IMR-90 (cell line): ENCODE results near the gene MCTP1. TPM values are rescaled to one million over a fixed set of nuclear protein-coding genes. Genes with fewer than 3 reads are reported as not detected.

Experiments used
- ATAC-seq: fragments of 200-7000 bp; cut with Tn5 transposase; 2 replicates; pipeline ENCODE4 v1.9.1; 2020; ENCODE audit warnings: low read depth, mild to moderate bottlenecking, moderate library complexity
- BruUV-seq: library from RNA; stranded (reverse); fragments of 400-500 nt; replicated peaks from 2 replicates; lab custom pipeline; 2021; lab: Mats Ljungman, UMichigan
- CTCF ChIA-PET: fragments of 300-600 bp; formaldehyde crosslinking; extraction: SDS; loops from one replicate; lab custom pipeline; 2021; ENCODE audit warnings: antibody characterized with exemption; lab: Yijun Ruan, JAX
- POLR2A ChIA-PET: fragments of 300-600 bp; sonication (Branson Sonifier 250); formaldehyde crosslinking; loops from one replicate; lab custom pipeline; 2022; ENCODE audit warnings: antibody characterized with exemption; ENCODE audit not compliant: unreplicated experiment; lab: Charles Lee
- DNase-seq: peaks from one replicate; pipeline ENCODE4 v3.0.0; 2013
- H2AFZ ChIP-seq: replicated peaks from 2 replicates; pipeline ENCODE3; 2013; ENCODE audit warnings: low read length, mild to moderate bottlenecking; ENCODE audit not compliant: poor library complexity
- H2AK5ac ChIP-seq: 2 replicates; pipeline ENCODE4 v1.6.1; 2013; ENCODE audit warnings: low read depth, low read length, inconsistent platforms
- H2AK9ac ChIP-seq: replicated peaks from 2 replicates; pipeline ENCODE3; 2013; ENCODE audit warnings: mild to moderate bottlenecking, low read depth, low read length, moderate library complexity; ENCODE audit not compliant: poor library complexity
- H2BK120ac ChIP-seq: 2 replicates; pipeline ENCODE4 v1.6.1; 2013; ENCODE audit warnings: low read depth, low read length, inconsistent platforms
- H2BK15ac ChIP-seq: 3 replicates; pipeline ENCODE4 v1.6.1; 2013; ENCODE audit warnings: low read depth, low read length, inconsistent platforms
- H2BK20ac ChIP-seq: 2 replicates; pipeline ENCODE4 v1.6.1; 2013; ENCODE audit warnings: low read depth, mild to moderate bottlenecking, inconsistent platforms, low read length, moderate library complexity
- H2BK5ac ChIP-seq: 2 replicates; pipeline ENCODE4 v1.6.1; 2013; ENCODE audit warnings: mild to moderate bottlenecking, low read depth, low read length, inconsistent platforms; ENCODE audit not compliant: poor library complexity, severe bottlenecking
- H3K14ac ChIP-seq: replicated peaks from 2 replicates; pipeline ENCODE4 v1.6.1; 2013; ENCODE audit warnings: low read depth, low read length, inconsistent platforms
- H3K18ac ChIP-seq: 2 replicates; pipeline ENCODE4 v1.6.1; 2013; ENCODE audit warnings: low read depth, low read length, control low read depth
- H3K23ac ChIP-seq: 2 replicates; pipeline ENCODE4 v1.6.1; 2013; ENCODE audit warnings: low read depth, low read length, inconsistent platforms
- H3K27ac ChIP-seq: 2 replicates; pipeline ENCODE4 v1.5.1; 2013; ENCODE audit warnings: mild to moderate bottlenecking, control low read depth, low read length; ENCODE audit not compliant: insufficient read depth
- H3K27me3 ChIP-seq: 2 replicates; pipeline ENCODE4 v1.6.1; 2013; ENCODE audit warnings: low read length; ENCODE audit not compliant: control insufficient read depth, insufficient read depth
- H3K36me3 ChIP-seq: 2 replicates; pipeline ENCODE4 v1.6.1; 2013; ENCODE audit warnings: low read length, mixed read lengths; ENCODE audit not compliant: control insufficient read depth, insufficient read depth
- H3K4ac ChIP-seq: 2 replicates; pipeline ENCODE4 v1.6.1; 2013; ENCODE audit warnings: low read depth, low read length, inconsistent platforms
- H3K4me1 ChIP-seq: 2 replicates; pipeline ENCODE4 v1.6.1; 2013; ENCODE audit warnings: low read length, mixed read lengths; ENCODE audit not compliant: control insufficient read depth, insufficient read depth
- H3K4me2 ChIP-seq: 2 replicates; pipeline ENCODE4 v1.6.1; 2013; ENCODE audit warnings: low read depth, mild to moderate bottlenecking, control low read depth, low read length, moderate library complexity
- H3K4me3 ChIP-seq: 2 replicates; pipeline ENCODE4 v1.5.1; 2013; ENCODE audit warnings: low read depth, mild to moderate bottlenecking, control low read depth, low read length, moderate library complexity; ENCODE audit not compliant: insufficient read depth
- H3K56ac ChIP-seq: 2 replicates; pipeline ENCODE4 v1.6.1; 2013; ENCODE audit warnings: low read length, inconsistent platforms; ENCODE audit not compliant: insufficient read depth; ENCODE audit errors: extremely low read depth
- H3K79me1 ChIP-seq, 2 experiments: 2 replicates each; pipeline ENCODE4 v1.6.1; 2013; ENCODE audit warnings: low read length in 2 of 2, inconsistent platforms in 1 of 2, low read depth in 1 of 2
- H3K9ac ChIP-seq: 2 replicates; pipeline ENCODE4 v1.6.1; 2013; ENCODE audit warnings: low read depth, low read length, control low read depth
- H3K9me1 ChIP-seq: 2 replicates; pipeline ENCODE4 v1.6.1; 2013; ENCODE audit warnings: low read length, inconsistent platforms; ENCODE audit not compliant: insufficient read depth
- H3K9me3 ChIP-seq: 2 replicates; pipeline ENCODE4 v1.6.1; 2013; ENCODE audit warnings: low read length; ENCODE audit not compliant: control insufficient read depth, insufficient read depth
- H4K20me1 ChIP-seq: 2 replicates; pipeline ENCODE4 v1.6.1; 2013; ENCODE audit warnings: low read length, inconsistent platforms; ENCODE audit not compliant: insufficient read depth
- H4K5ac ChIP-seq: 2 replicates; pipeline ENCODE4 v1.6.1; 2013; ENCODE audit warnings: mild to moderate bottlenecking, low read depth, low read length, control low read depth
- H4K8ac ChIP-seq, 2 experiments: 2 replicates each; pipeline ENCODE4 v1.6.1; 2013; ENCODE audit warnings: low read depth in 2 of 2, low read length in 2 of 2, control low read depth in 1 of 2, inconsistent platforms in 1 of 2
- H4K91ac ChIP-seq: 2 replicates; pipeline ENCODE4 v1.6.1; 2013; ENCODE audit warnings: low read depth, low read length, inconsistent platforms; ENCODE audit not compliant: insufficient read depth
- BHLHE40 ChIP-seq: fragments of 150-350 bp; IDR thresholded peaks from 2 replicates; pipeline ENCODE4 v1.6.1; 2016; ENCODE audit warnings: mild to moderate bottlenecking, low read depth, low read length
- CEBPB ChIP-seq: IDR thresholded peaks from 2 replicates; pipeline ENCODE4 v1.6.1; 2012; ENCODE audit warnings: low read depth, low read length, improper control_type of control experiment
- CHD1 ChIP-seq: IDR thresholded peaks from 2 replicates; pipeline ENCODE4 v1.6.1; 2012; ENCODE audit warnings: low read depth, low read length, improper control_type of control experiment
- CTCF ChIP-seq: conservative IDR thresholded peaks from 2 replicates; pipeline ENCODE4 v1.5.1; 2012; ENCODE audit warnings: mild to moderate bottlenecking, low read depth, low read length, improper control_type of control experiment
- ELK1 ChIP-seq: fragments of 150-350 bp; IDR thresholded peaks from 2 replicates; pipeline ENCODE4 v1.6.1; 2016; ENCODE audit warnings: low read depth, mild to moderate bottlenecking, low read length, moderate library complexity, borderline replicate concordance
- FOS ChIP-seq: fragments of 150-350 bp; IDR thresholded peaks from 2 replicates; pipeline ENCODE4 v1.6.1; 2016; ENCODE audit warnings: low read depth, low read length
- MAFK ChIP-seq: IDR thresholded peaks from 2 replicates; pipeline ENCODE4 v1.6.1; 2012; ENCODE audit warnings: low read depth, low read length, improper control_type of control experiment
- MAZ ChIP-seq: IDR thresholded peaks from 2 replicates; pipeline ENCODE4 v1.6.1; 2012; ENCODE audit warnings: low read depth, mild to moderate bottlenecking, low read length, improper control_type of control experiment, moderate library complexity, borderline replicate concordance
- MXI1 ChIP-seq: IDR thresholded peaks from 2 replicates; pipeline ENCODE4 v1.6.1; 2012; ENCODE audit warnings: low read depth, mild to moderate bottlenecking, low read length, moderate library complexity, borderline replicate concordance
- NFE2L2 ChIP-seq: fragments of 150-350 bp; IDR thresholded peaks from 2 replicates; pipeline ENCODE4 v1.6.1; 2016; ENCODE audit warnings: low read depth, mild to moderate bottlenecking, low read length
- POLR2A ChIP-seq: IDR thresholded peaks from 2 replicates; pipeline ENCODE4 v1.6.1; 2012; ENCODE audit warnings: mild to moderate bottlenecking, low read depth, low read length
- RAD21 ChIP-seq: IDR thresholded peaks from 2 replicates; pipeline ENCODE4 v1.6.1; 2012; ENCODE audit warnings: low read length, improper control_type of control experiment
- RCOR1 ChIP-seq: IDR thresholded peaks from 2 replicates; pipeline ENCODE4 v1.6.1; 2012; ENCODE audit warnings: mild to moderate bottlenecking, low read length, improper control_type of control experiment; ENCODE audit not compliant: insufficient replicate concordance
- RFX5 ChIP-seq: IDR thresholded peaks from 2 replicates; pipeline ENCODE4 v1.8.0; 2012; ENCODE audit warnings: low read depth, mild to moderate bottlenecking, low read length, moderate library complexity
- SMC3 ChIP-seq: fragments of 150-350 bp; IDR thresholded peaks from 2 replicates; pipeline ENCODE4 v1.6.1; 2016; ENCODE audit warnings: low read depth, mild to moderate bottlenecking, antibody characterized with exemption, low read length, moderate library complexity
- USF2 ChIP-seq: fragments of 150-350 bp; IDR thresholded peaks from 2 replicates; pipeline ENCODE4 v1.6.1; 2017; ENCODE audit warnings: mild to moderate bottlenecking, antibody characterized with exemption, low read length, low read depth
- WGBS, 2 experiments: methylation state at CpG; one replicate each; pipeline versions ENCODE4 v1.1.5 to v1.1.7; 2013; ENCODE audit warnings: missing lambda C conversion rate in 2 of 2; ENCODE audit not compliant: insufficient read length in 1 of 2; ENCODE audit errors: extremely low coverage in 2 of 2; 5-methylcytosine and 5-hydroxymethylcytosine counted together
- dilution Hi-C: fragments of 300-500 bp; cut with HindIII; formaldehyde crosslinking; loops from one replicate; pipeline ENCODE4 v1.14.3; 2018; ENCODE audit warnings: low sequenced_read_pairs; ENCODE audit not compliant: unreplicated experiment
- in situ Hi-C: fragments of 300-500 bp; cut with MboI; formaldehyde crosslinking; loops from 3 replicates; pipeline ENCODE4 v1.14.3; 2019; ENCODE audit warnings: low sequenced_read_pairs, inconsistent platforms, mixed read lengths
- intact Hi-C: fragments of 100-400 bp; cut with micrococcal nuclease; formaldehyde crosslinking; loops from 2 replicates; pipeline ENCODE4 v1.10.0; 2022
- polyA plus RNA-seq, 3 experiments: library from polyadenylated mRNA; depleted of rRNA; stranded (reverse); fragments of >200 nt; gene quantifications; 2 replicates each; pipeline ENCODE4 v1.2.3, GENCODE V29; 2012; ENCODE audit warnings: low replicate concordance in 1 of 3
- total RNA-seq: library from RNA; depleted of rRNA; stranded (reverse); fragments of >200 nt; gene quantifications from 2 replicates; pipeline ENCODE4 v1.2.3, GENCODE V29; 2012

Gene MCTP1
- total and polyA plus RNA-seq, 2 of the 4 experiments (the other 2 are of a cell fraction): 0.21 TPM; not detected in 1

- no peak for TF ChIP-seq POLR2A
- TF ChIP-seq ELK1: no peak
- TF ChIP-seq MXI1: no peak
- TF ChIP-seq RAD21: no peak
- no peak for TF ChIP-seq BHLHE40
- TF ChIP-seq FOS: no peak
- no peak for TF ChIP-seq RCOR1
- TF ChIP-seq USF2: no peak
- TF ChIP-seq CEBPB: no peak
- no peak for TF ChIP-seq CTCF
- no peak for TF ChIP-seq NFE2L2
- no peak for TF ChIP-seq CHD1
- no peak for TF ChIP-seq SMC3
- TF ChIP-seq RFX5: no peak
- no peak for TF ChIP-seq MAZ
- no peak for TF ChIP-seq MAFK
- ChIA-PET POLR2A (no interaction called here), CTCF (no interaction called here)
- no TSS peak for BruUV-seq
- Histone ChIP-seq H3K9me1 (no peaks in the 10 kb centered on the region), H3K9me3 (no peaks in the 10 kb centered on the region), H3K56ac (no peak overlapping the region), H2BK120ac (no peak overlapping the region), H4K8ac (no peak overlapping the region), H3K4me1 (no peaks in the 10 kb centered on the region), H3K36me3 (no peaks in the 10 kb centered on the region), H3K27me3 (no peaks in the 10 kb centered on the region), H3K23ac (no peak overlapping the region), H2BK20ac (no peak overlapping the region), H3K4me2 (no peak overlapping the region), H4K5ac (no peak overlapping the region), H3K9ac (no peak overlapping the region), H2AK5ac (no peak overlapping the region), H2AK9ac (no peak overlapping the region), H4K91ac (no peak overlapping the region), H3K79me1 (no peaks in the 10 kb centered on the region), H3K4ac (no peak overlapping the region), H3K14ac (no peak overlapping the region), H3K27ac (no peak overlapping the region), H2BK15ac (no peak overlapping the region), H3K18ac (no peak overlapping the region), H2BK5ac (no peak overlapping the region), H2AFZ (no peak overlapping the region), H3K4me3 (no peak overlapping the region), H4K20me1 (no peaks in the 10 kb centered on the region)
- WGBS, 2 experiments: no CpG with 5 or more reads among the region's 1 CpG
- ATAC-seq (no peak), DNase-seq (no peak)
- in situ Hi-C loops (no loop called here), intact Hi-C loops (no loop called here), dilution Hi-C loops (no loop called here)
Measured at GRCh38 chr5:95100551-95100950, 184.3 kb downstream of the MCTP1 start.
